ENCODE measurements around the gene SEC23IP. TPM values are rescaled to one million over a fixed set of nuclear protein-coding genes. Genes with fewer than 3 reads are reported as not detected.
"Not testable (repeated sequence)": the region's sequence is repeated elsewhere in the genome, so short reads cannot be mapped to it uniquely, and the experiment has no call there.

Gene SEC23IP
- total and polyA plus RNA-seq, 9 donors: 23.0 to 50.0 (median 40.5) TPM

DNA sequence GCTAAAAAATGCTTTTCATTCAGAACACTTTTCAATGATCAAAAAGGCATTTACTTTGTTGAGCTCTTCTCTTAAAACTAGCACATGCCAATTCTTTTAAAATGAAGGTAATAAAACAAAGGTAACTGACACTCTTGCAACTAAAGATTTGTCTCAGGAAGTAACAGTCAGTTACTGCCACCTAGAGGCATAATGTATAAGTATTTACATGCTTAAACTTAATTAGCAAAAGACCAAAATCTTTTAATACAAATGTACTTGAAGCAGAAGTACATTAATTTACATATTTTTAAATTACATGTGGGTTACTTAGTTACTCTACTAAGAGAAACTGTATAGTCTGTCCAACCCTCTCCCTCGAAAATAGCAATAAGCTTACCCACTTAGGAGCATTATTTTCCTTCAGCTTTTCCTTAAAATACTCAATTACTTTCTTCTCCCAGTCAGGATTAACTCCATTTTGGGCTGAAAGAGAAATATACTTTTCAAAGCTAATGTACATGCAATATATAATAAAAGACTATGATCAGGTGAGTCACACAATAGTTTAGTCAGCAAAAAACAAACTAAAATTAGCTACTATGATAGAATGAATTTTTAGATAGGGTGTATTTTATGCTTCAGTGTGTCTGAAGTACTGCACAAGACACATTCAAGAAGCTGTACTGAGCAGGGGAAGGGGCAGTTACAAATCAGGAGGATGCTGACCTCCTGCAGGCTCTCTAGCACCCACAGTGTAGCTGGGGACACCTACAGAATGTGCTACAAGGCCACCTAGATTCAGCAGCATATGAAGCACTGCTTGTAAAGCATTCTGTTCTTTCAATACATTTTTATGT is 32.9 kb upstream of the SEC23IP start:
- Histone ChIP-seq H3K27me3 (ENCODE audit: control insufficient read depth, insufficient read depth, low read length) (no peaks in the 10 kb centered on the region), H3K9me3 (replicated peaks; ENCODE audit: control insufficient read depth, low read depth, low read length) (peaks cover 3% of the 10 kb centered on the region), H3K4me1 (ENCODE audit: control insufficient read depth, insufficient read depth, low read length) (no peaks in the 10 kb centered on the region), H3K4me3 (ENCODE audit: low read length) (no peak overlapping the region), H3K36me3 (ENCODE audit: control insufficient read depth, insufficient read depth, low read length) (peaks cover 6% of the 10 kb centered on the region), H3K27ac (ENCODE audit: low read length) (no peak overlapping the region)
- peak; percentile 42 for DNase-seq
- WGBS (ENCODE audit: insufficient coverage): no CpG with 5 or more reads among the region's 1 CpG

- Histone ChIP-seq H3K27ac (ENCODE audit: low read length) (no peak overlapping the region), H3K9me3 (replicated peaks; ENCODE audit: control insufficient read depth, low read depth, low read length) (peaks cover 3% of the 10 kb centered on the region), H3K27me3 (ENCODE audit: control insufficient read depth, insufficient read depth, low read length) (no peaks in the 10 kb centered on the region), H3K4me3 (ENCODE audit: low read length) (no peak overlapping the region), H3K4me1 (ENCODE audit: control insufficient read depth, insufficient read depth, low read length) (no peaks in the 10 kb centered on the region), H3K36me3 (ENCODE audit: control insufficient read depth, insufficient read depth, low read length) (peaks cover 6% of the 10 kb centered on the region)
- WGBS (ENCODE audit: insufficient coverage): no CpG with 5 or more reads among the region's 7 CpGs
- DNase-seq: no peak
These were observed 31.5 kb upstream of the SEC23IP start for GRCh38 chr10:119860866-119861607.

- no peak overlapping the region for H3K4me3 ChIP-seq (ENCODE audit: low read length)
- H3K27me3 ChIP-seq (ENCODE audit: control insufficient read depth, insufficient read depth, low read length): no peaks in the 10 kb centered on the region
- H3K4me1 ChIP-seq (ENCODE audit: control insufficient read depth, insufficient read depth, low read length): no peaks in the 10 kb centered on the region
- H3K27ac ChIP-seq (ENCODE audit: low read length): no peak overlapping the region
- no CpG with 5 or more reads among the region's 1 CpG for WGBS (ENCODE audit: insufficient coverage)
- no peak for DNase-seq
- peaks cover 3% of the 10 kb centered on the region for H3K9me3 ChIP-seq (replicated peaks; ENCODE audit: control insufficient read depth, low read depth, low read length)
- H3K36me3 ChIP-seq (ENCODE audit: control insufficient read depth, insufficient read depth, low read length): no peaks in the 10 kb centered on the region
These were observed 30.0 kb upstream of the SEC23IP start for GRCh38 chr10:119862524-119862923.

DNA sequence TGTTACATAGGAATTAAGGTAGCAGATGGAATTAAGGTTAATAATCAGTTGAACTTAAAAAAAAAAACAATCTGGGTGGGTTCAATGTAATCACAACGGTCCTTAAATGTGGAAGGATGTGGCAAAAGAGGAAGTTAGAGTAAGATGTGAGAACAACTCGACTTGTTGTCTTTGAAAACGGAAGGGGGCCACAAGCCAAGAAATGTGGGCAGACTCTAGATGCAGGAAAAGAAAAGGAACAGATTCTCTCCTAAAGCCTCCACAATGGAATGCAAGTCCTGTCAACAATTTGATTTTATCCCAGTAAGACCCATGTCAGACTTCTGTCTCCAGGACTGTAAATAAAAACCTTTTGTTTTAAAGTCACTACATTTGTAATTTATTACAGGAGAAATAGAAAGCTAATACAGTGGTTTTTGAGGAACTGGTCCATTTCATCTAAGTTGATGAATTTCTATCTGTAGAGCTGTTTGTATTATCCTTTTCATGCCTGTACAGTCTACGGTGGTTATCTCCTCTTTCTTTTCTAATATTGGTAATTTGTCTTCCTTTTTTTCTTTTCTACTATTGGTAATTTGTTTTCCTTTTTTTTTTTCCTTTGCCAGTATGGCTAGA is 28.5 kb upstream of the SEC23IP start:
- no peak for DNase-seq
- Histone ChIP-seq H3K27me3 (ENCODE audit: control insufficient read depth, insufficient read depth, low read length) (no peaks in the 10 kb centered on the region), H3K9me3 (replicated peaks; ENCODE audit: control insufficient read depth, low read depth, low read length) (peaks cover 3% of the 10 kb centered on the region), H3K27ac (ENCODE audit: low read length) (no peak overlapping the region), H3K36me3 (ENCODE audit: control insufficient read depth, insufficient read depth, low read length) (no peaks in the 10 kb centered on the region), H3K4me3 (ENCODE audit: low read length) (no peak overlapping the region), H3K4me1 (ENCODE audit: control insufficient read depth, insufficient read depth, low read length) (no peaks in the 10 kb centered on the region)
- WGBS (ENCODE audit: insufficient coverage): 100% methylated on average over 2 of the region's 4 CpGs

- 100% methylated on average over 1 of the region's 6 CpGs for WGBS (ENCODE audit: insufficient coverage)
- no peak overlapping the region for H3K27ac ChIP-seq (ENCODE audit: low read length)
- no peaks in the 10 kb centered on the region for H3K4me1 ChIP-seq (ENCODE audit: control insufficient read depth, insufficient read depth, low read length)
- no peak overlapping the region for H3K4me3 ChIP-seq (ENCODE audit: low read length)
- no peaks in the 10 kb centered on the region for H3K27me3 ChIP-seq (ENCODE audit: control insufficient read depth, insufficient read depth, low read length)
- peaks cover 3% of the 10 kb centered on the region for H3K9me3 ChIP-seq (replicated peaks; ENCODE audit: control insufficient read depth, low read depth, low read length)
- H3K36me3 ChIP-seq (ENCODE audit: control insufficient read depth, insufficient read depth, low read length): no peaks in the 10 kb centered on the region
- no peak for DNase-seq
These were observed 26.8 kb upstream of the SEC23IP start for GRCh38 chr10:119865699-119866240.

- 69% methylated on average over 4 of the region's 7 CpGs for WGBS (ENCODE audit: insufficient coverage)
- Histone ChIP-seq H3K9me3 (replicated peaks; ENCODE audit: control insufficient read depth, low read depth, low read length) (peaks cover 3% of the 10 kb centered on the region), H3K4me1 (ENCODE audit: control insufficient read depth, insufficient read depth, low read length) (peaks cover 6% of the 10 kb centered on the region), H3K27ac (ENCODE audit: low read length) (no peak overlapping the region), H3K4me3 (ENCODE audit: low read length) (no peak overlapping the region), H3K36me3 (ENCODE audit: control insufficient read depth, insufficient read depth, low read length) (no peaks in the 10 kb centered on the region), H3K27me3 (ENCODE audit: control insufficient read depth, insufficient read depth, low read length) (no peaks in the 10 kb centered on the region)
- DNase-seq: peak; percentile 32
These were observed 25.2 kb upstream of the SEC23IP start for GRCh38 chr10:119867317-119867716.

- 100% methylated on average over 1 of the region's 4 CpGs for WGBS (ENCODE audit: insufficient coverage)
- H3K4me3 ChIP-seq (ENCODE audit: low read length); H3K27ac ChIP-seq (ENCODE audit: low read length); H3K36me3 ChIP-seq (ENCODE audit: control insufficient read depth, insufficient read depth, low read length); DNase-seq; H3K9me3 ChIP-seq (replicated peaks; ENCODE audit: control insufficient read depth, low read depth, low read length); H3K27me3 ChIP-seq (ENCODE audit: control insufficient read depth, insufficient read depth, low read length): not testable (repeated sequence)
- peaks cover 11% of the 10 kb centered on the region for H3K4me1 ChIP-seq (ENCODE audit: control insufficient read depth, insufficient read depth, low read length)
These were observed 23.1 kb upstream of the SEC23IP start for GRCh38 chr10:119869398-119869797.

DNA sequence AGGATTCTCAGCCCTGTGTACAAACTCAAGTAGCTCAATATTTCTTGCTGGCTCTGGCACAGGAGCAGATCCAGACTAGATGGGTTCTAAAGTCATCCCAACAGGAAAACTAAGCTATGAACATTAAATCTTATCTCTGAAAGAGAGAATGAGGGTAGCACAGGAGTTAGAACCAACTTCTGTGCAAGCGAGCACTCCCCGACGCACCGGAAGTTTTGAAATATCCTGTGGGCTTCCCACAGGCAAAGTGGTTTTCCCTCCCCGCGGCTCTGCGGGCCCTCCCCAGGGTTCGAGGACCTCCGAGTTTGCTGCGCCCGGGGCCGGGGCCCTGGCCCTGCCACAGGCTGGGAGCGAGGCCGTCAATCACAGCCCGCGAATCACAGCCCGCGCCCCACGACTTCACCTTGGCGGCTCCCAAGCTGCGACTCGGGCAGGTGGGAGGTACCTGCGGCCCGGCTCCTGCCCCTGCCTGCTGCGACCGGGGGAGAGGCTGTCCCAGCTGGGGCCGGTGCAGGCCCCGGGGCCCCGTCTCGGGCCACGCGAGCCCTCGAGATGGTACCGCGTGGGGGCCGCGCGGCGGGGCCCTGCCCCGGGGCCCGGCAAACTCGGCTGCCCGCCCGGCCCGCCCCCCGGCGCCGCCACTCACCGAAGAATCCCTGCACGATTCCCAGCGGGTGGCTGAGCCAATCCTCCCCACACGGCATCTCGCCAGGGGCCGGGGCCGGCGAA is 20.5 kb upstream of the SEC23IP start:
- H3K27ac ChIP-seq (ENCODE audit: low read length): peak overlapping the region; percentile 60
- no peaks in the 10 kb centered on the region for H3K36me3 ChIP-seq (ENCODE audit: control insufficient read depth, insufficient read depth, low read length)
- H3K9me3 ChIP-seq (replicated peaks; ENCODE audit: control insufficient read depth, low read depth, low read length): no peaks in the 10 kb centered on the region
- no peaks in the 10 kb centered on the region for H3K27me3 ChIP-seq (ENCODE audit: control insufficient read depth, insufficient read depth, low read length)
- H3K4me3 ChIP-seq (ENCODE audit: low read length): peak overlapping the region; percentile 85
- under 1% methylated on average over 50 of the region's 56 CpGs for WGBS (ENCODE audit: insufficient coverage)
- peaks cover 11% of the 10 kb centered on the region for H3K4me1 ChIP-seq (ENCODE audit: control insufficient read depth, insufficient read depth, low read length)
- DNase-seq: peak; percentile 63

DNA sequence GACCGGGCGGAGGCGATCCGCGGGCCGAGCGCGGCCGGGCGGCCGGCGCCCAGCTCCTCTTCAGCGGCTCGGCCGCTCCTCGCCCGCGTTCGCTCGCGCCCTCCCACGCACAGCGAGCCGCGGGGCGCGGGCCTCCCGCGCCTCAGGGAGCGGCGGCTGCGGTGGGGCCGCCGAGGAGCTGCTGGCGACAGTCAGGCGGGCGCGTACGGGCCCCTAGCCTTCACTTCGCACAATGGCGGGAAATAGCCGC is 20.0 kb upstream of the SEC23IP start, which contains the start of gene MCMBP:
MCMBP (minus strand) TSS at position 234 of the 250 bp plus-strand sequence. CDS start 259 bp downstream, outside the sequence.
- no peaks in the 10 kb centered on the region for H3K27me3 ChIP-seq (ENCODE audit: control insufficient read depth, insufficient read depth, low read length)
- H3K9me3 ChIP-seq (replicated peaks; ENCODE audit: control insufficient read depth, low read depth, low read length): no peaks in the 10 kb centered on the region
- H3K4me3 ChIP-seq (ENCODE audit: low read length): peak within 1 kb of the TSS; percentile 85
- H3K27ac ChIP-seq (ENCODE audit: low read length): peak within 1 kb of the TSS; percentile 95
- under 1% methylated on average over 42 of the region's 42 CpGs for WGBS (ENCODE audit: insufficient coverage)
- peaks cover 11% of the 10 kb centered on the region for H3K4me1 ChIP-seq (ENCODE audit: control insufficient read depth, insufficient read depth, low read length)
- H3K36me3 ChIP-seq (ENCODE audit: control insufficient read depth, insufficient read depth, low read length): no peaks in the 10 kb centered on the region
- no peak for DNase-seq
